NCI-H1417 treated with DMSO at 0.1 percent for 48 hours (cell line): ENCODE results near the gene PASK.

Source experiments
- DNase-seq: peaks from one replicate; lab custom pipeline; 2025; lab: John Stamatoyannopoulos, UW

PASK gene

GRCh38 chr2:241081643-241082340 lies 67.5 kb downstream of the PASK start:
- no peak for DNase-seq

- no peak for DNase-seq
Measured at GRCh38 chr2:241081190-241081642, 68.1 kb downstream of the PASK start.

DNA sequence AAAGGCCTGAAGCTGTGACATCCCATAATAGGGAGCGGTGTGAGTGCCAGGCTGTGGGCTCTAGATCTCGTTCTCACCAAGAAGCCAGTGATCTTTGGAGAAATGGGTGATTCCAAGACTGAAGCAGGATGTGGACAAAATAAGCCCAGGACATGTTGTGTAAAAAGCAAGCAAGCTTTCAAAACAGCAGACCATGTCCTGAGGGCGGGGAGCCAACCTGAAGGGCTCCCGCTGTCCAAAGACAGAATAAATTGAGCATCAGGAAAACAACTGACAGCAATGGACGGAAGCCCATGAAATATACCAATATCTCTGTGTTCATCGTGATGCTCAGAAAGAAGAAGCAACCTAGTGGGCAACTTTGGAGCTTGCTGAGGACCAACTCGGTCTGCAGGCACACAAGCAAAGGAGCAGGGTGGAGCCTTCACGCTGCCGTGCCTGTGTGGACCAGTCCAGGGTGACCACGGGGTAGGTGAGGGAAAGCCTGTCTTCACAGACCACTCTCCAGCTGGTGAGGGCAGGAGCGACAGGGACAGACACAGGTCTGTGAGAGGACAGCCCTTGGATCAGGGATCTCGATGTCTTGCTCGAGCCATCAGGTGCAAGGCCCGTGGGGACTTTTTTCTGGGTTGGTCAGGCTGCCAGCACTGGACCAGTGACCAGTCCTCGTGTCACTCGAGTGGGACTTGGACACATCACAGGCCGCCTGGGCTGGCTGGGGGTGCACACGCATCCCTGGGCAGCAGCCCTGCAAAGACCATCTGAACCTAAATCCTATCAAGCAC lies 68.7 kb downstream of the PASK start:
- DNase-seq: no peak

- no peak for DNase-seq
Measured at GRCh38 chr2:241074901-241075540, 74.3 kb downstream of the PASK start.

DNA sequence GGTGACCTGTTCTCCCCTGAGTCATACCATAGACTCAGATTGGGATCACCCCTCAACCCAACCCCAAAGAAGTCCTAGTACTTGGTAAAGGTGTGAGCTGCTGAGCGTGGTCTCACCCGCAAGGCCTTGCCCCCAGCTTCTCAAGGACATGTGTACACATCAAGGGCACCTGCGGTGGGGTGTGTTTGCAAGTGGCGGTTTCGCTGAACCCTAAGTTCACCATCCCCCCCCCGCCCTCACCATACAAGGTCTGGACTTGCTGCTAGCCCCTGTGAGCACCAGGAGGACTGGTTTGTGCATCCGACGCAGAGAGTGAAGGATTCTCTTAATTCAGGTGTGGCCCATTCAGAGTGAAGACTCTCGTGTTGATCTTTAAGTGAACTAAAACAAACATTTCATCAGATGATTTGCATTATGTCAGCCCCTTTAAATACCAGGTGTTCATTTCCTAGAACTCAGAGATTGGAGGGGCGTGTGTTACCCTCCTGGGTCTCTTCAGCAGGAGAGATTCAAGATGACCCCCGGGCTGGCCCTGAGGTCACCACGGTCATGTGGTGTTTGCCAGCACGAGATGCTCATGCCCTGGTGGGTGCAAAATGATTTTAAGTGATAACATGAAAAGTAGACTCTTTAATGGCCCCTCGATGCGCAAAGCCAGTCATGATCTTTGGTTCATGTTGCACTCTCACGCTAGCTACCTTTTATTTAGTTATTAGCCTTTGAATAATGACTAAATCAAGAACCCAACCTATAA lies 75.0 kb downstream of the PASK start:
- DNase-seq: no peak

DNA sequence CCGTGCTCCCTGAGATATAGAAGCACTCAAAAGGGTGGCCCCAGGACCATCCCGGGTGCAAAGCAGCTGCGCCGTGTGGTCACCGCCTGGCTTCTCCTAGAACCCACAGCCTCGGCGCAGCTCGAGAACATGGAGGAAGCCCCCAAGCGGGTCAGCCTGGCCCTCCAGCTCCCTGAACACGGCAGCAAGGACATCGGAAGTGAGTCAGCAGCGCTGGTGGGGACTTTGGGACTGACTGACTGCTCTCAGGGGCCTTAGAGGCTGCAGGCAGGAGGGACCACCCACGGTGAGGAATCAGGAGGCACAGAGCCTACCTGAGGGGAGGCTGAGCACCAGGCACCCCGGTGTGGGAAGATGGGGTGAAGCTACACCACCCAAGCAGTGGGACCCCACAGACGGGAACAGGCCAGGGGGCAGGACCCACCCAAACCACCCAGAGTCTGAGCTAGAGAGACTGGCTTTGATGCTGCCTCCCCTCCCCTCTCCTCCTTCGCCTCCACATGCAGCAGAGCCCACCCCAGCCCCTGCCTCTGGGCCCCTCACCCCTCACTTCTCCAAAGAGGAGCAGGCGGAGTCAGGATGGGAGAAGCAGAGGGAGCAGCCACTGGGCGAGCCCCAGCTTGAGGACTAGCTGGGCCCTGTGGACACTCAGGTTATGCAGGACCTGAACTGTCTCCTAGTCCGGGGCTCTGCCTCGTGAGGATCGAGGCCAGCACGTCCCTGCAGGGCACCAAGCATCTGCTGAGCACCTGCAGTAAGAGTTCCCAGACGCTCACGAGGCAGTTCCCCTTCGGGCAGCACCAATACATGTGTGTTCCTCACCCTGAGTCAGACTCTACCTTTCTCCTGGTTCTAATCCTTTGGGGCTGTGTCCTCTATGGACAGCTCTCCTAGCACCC lies 75.9 kb downstream of the PASK start:
- DNase-seq: no peak

DNA sequence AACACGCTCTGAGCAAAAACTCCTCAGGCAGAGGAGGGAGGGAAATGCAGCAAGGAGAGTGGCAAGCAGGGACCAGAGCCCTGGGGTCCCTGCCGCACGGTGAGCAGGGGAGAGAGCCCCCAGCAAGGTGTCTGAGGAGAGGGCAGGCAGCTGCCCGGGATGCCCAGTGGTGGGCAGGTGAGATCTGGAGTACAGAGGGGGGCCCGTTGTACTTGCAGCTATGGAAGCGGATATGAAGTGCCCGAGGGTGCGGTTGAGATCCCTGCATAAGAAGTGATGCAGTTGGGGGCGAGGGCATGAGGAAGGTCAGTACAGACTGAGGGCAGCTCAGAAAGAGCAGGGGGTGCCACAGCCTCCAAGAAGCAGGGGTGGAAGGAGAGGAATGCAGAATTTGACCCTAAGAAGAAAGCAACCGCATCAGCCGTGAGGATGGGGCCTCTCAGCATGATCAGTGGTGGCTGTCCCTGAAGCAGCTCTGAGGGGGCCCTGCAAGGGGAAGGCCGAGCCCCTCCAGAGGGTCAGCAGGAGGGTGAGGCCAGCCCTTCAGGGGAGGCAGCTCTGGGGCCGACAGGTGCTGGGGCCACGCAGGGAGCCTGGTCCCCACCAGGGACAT lies 76.6 kb downstream of the PASK start:
- no peak for DNase-seq

DNA sequence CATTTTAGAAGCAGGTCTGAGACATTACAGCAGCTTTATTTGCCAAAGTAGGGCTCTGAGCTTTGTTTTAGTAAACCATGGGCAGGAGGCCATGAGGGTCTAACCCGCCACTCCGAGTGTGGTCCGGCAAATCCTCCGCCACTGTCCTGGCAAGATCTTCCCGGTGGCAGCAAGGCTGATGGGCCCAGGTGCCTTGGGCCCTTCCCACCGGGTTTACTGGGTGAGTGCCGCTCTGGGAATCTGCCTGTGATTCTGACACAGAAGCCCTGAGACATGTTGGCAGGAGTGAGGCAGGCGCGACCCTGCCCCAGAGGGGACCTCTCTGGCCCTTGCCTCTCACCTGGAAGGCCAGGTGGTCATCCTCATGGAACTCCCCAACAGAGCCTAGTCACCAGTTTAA lies 77.1 kb downstream of the PASK start:
- no peak for DNase-seq

DNA sequence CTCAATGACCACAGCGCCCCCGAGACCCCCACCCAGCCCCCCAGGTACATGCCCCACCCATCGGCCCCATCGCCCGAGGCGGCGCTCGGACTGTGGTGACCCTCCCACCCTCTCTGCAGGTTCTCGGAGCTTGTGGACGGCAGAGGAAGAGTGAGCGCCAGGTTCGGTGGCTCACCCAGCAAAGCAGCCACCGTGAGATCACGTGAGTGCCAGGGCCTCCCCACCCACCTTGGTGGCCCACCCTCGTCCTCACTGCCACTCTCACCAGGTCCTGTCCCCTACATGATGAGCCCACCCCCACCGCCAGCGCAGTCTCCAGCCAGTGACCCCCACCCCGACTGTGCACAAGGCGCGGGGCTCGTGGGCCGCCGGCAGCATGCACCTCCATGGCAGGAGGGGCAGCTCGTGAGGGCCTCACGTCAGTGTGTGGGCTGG lies 77.6 kb downstream of the PASK start:
- no peak for DNase-seq

- no peak for DNase-seq
Measured at GRCh38 chr2:241070811-241071676, 78.2 kb downstream of the PASK start.

DNA sequence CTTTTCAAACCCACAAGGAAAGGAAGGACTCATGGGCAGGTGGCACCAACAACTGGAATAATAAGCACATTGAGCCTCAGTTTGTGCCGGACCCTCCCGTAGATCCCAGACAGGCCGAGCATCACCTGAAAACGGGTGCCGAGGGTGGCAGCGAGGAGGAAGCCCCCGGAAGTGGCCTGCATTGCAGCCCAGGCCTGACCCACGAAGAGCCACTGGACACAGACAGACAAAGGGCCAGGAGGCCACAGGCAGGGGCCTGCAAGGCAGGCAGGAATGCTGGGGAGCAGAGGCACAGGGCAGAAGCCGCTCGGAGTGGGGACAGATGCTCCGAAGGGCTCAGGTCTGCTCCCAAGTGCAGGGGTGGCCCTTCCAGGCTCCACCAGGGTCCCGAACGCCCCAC lies 78.9 kb downstream of the PASK start:
- DNase-seq: no peak

DNA sequence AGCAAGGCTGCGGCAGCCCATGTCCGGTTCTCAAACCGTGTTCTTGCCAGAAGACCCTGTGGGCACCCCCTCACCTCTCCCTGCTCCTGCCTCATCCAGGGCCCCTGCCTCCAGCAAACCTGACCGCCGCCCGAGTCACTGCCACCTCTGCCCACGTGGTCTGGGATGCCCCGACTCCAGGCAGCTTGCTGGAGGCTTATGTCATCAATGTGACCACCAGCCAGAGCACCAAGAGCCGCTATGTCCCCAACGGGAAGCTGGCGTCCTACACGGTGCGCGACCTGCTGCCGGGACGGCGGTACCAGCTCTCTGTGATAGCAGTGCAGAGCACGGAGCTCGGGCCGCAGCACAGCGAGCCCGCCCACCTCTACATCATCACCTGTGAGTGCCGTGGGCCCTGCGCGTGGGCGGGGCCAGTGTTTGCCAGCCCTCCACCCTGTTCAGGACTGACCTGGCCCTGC lies 79.4 kb downstream of the PASK start:
- no peak for DNase-seq

- DNase-seq: no peak
Measured at GRCh38 chr2:241068942-241069810, 80.1 kb downstream of the PASK start.

DNA sequence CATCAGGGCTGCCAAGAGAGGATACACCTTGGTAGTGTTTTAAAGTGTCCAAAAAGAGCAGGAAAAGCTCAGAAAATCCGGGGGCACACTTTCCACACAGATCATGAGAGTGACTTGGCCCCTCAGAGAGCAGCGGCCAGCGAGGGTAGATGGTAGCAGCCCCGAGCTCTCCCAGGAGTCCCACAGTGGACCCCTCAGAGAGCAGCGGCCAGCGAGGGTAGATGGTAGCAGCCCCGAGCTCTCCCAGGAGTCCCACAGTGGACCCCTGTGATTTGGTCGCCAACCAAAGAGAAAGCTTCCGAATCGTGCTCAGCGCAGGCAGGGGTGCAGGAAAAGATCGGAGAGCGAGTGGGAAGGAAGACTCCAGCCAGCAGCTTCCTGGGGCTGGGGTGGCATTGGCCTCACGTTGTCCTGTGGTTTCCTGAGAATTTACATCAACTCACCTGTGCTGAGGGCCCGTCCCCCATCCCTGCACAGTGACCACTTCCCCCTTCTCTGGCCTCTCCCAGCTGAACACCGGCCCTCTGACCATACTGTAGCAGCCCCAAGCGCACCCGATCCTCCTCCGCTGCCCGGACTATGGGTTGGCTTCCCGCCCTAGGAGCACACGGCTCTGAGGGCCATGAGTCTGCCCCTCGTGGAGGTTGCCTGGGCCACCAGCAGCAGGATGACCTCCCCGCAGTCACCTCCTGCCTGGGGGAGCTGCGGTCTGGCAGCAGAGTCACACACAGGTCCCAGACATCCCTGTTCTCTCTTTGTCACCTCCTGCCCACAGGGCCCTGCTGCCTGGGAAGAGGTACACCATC lies 80.9 kb downstream of the PASK start:
- DNase-seq: no peak

GRCh38 chr2:241067501-241068135 lies 81.7 kb downstream of the PASK start:
- DNase-seq: no peak

GRCh38 chr2:241066893-241067341 lies 82.4 kb downstream of the PASK start:
- DNase-seq: no peak
